Sigmoid colon (tissue), 7 donors: Measurements from ENCODE around the gene NEUROD4. TPM values are rescaled to one million over a fixed set of nuclear protein-coding genes. Genes with fewer than 3 reads are reported as not detected.

ENCODE experiments used
- DNase-seq: peaks from one replicate; pipeline ENCODE4 v3.0.0-alpha.2; 2019
- H3K27ac ChIP-seq, 4 donors: fragments of 200-600 bp; sonication (generic); one replicate each; pipeline ENCODE4 v1.5.1; 2016 to 2019; ENCODE audit warnings: mild to moderate bottlenecking in 1 of 4
- H3K27me3 ChIP-seq, 3 donors: fragments of 200-600 bp; sonication (generic); one replicate each; pipeline ENCODE4 v1.5.1; 2019; ENCODE audit warnings: mild to moderate bottlenecking in 1 of 3
- H3K36me3 ChIP-seq, 4 donors: fragments of 200-600 bp; sonication (generic); one replicate each; pipeline ENCODE4 v1.5.1; 2016 to 2019
- H3K4me1 ChIP-seq, 4 donors: fragments of 200-600 bp; sonication (generic); one replicate each; pipeline ENCODE4 v1.5.1; 2017 to 2019
- H3K4me3 ChIP-seq, 4 donors: fragments of 200-600 bp; sonication (generic); one replicate each; pipeline ENCODE4 v1.5.1; 2017 to 2019; ENCODE audit warnings: mild to moderate bottlenecking in 2 of 4, moderate library complexity in 1 of 4
- H3K9me3 ChIP-seq, 4 donors: fragments of 200-600 bp in 3 of 4; sonication (generic) in 3 of 4; one replicate each; pipeline versions ENCODE4 v1.5.1 to v1.6.1; 2013 to 2019
- CTCF ChIP-seq, 4 experiments: fragments of 450-650 bp in 3 of 4; fragments of 200-600 bp in 1 of 4; IDR thresholded peaks; one replicate each; pipeline ENCODE4 v1.5.1; 2016 to 2019; ENCODE audit warnings: antibody characterized with exemption in 4 of 4, mild to moderate bottlenecking in 3 of 4, moderate library complexity in 2 of 4
- EP300 ChIP-seq, 4 donors: sonication (generic); formaldehyde crosslinking; IDR thresholded peaks; one replicate each; pipeline ENCODE4 v1.6.1; 2017; ENCODE audit warnings: antibody characterized with exemption in 4 of 4
- POLR2A ChIP-seq, 2 donors: fragments of 450-650 bp; IDR thresholded peaks; one replicate each; pipeline ENCODE4 v1.6.1; 2016; ENCODE audit warnings: antibody characterized with exemption in 2 of 2, mild to moderate bottlenecking in 2 of 2, moderate library complexity in 2 of 2
- POLR2AphosphoS5 ChIP-seq, 4 donors: sonication (generic); formaldehyde crosslinking; IDR thresholded peaks; one replicate each; pipeline ENCODE4 v1.6.1; 2017; ENCODE audit warnings: antibody characterized with exemption in 4 of 4
- WGBS, 2 donors: extraction: QIAGEN DNeasy Blood & Tissue Kit; methylation state at CpG; one replicate each; pipeline ENCODE4 v1.1.7; 2013; 5-methylcytosine and 5-hydroxymethylcytosine counted together
- intact Hi-C: fragments of 100-400 bp; cut with DNase I; formaldehyde crosslinking; loops from one replicate; pipeline ENCODE4 v1.15.1; 2023
- polyA plus RNA-seq, 3 donors: library from polyadenylated mRNA; stranded (reverse); fragments of 200-250 nt; gene quantifications; one replicate each; pipeline ENCODE4 v1.2.3, GENCODE V29; 2013
- total RNA-seq, 4 donors: library from RNA; depleted of rRNA; stranded (reverse); fragments of >200 nt; gene quantifications; one replicate each; pipeline ENCODE4 v1.1.0, GENCODE V29; 2016
- donor health status: healthy with polysubstance abuse.
- donor health status: Bipolar disorder and iron deficiency.
- donor health status: healthy.

NEUROD4 gene
- total and polyA plus RNA-seq, 7 donors: not detected

DNA sequence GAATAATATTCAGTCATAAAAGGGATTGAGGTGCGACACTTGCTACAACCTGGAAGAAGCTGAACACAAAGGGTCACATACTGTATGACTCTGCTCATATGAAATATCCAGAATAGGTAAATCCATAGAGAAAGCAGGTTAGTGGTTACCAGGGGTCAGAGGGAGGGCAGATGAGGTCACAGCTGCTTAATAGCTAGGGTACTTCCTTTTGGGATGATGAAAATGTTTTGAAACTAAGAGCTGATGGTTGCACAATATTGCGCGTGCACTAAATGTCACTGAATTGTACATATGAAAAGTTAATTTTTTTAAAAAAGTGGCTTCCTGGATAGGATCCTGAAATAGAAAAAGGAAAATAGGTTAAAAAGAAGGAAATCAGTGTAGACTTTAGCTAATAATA, 23.8 kb downstream of the NEUROD4 start:
- no peak for DNase-seq
- intact Hi-C loops: no loop called here
- no peaks in the 10 kb centered on the region for H3K9me3 ChIP-seq
- 89 to 91% methylated on average over 3 of the region's 3 CpGs for WGBS, 2 donors
- H3K4me1 ChIP-seq: no peaks in the 10 kb centered on the region
- peaks cover 0 to 3% (median 0%) of the 10 kb centered on the region in 3 donors for H3K27me3 ChIP-seq
- H3K27ac ChIP-seq: no peak overlapping the region
- no peak overlapping the region for H3K4me3 ChIP-seq
- no peaks in the 10 kb centered on the region for H3K36me3 ChIP-seq
- no peak for TF ChIP-seq EP300 (IDR thresholded peaks at IDR 0.05)
- no peak for TF ChIP-seq POLR2AphosphoS5 (IDR thresholded peaks at IDR 0.05)

DNA sequence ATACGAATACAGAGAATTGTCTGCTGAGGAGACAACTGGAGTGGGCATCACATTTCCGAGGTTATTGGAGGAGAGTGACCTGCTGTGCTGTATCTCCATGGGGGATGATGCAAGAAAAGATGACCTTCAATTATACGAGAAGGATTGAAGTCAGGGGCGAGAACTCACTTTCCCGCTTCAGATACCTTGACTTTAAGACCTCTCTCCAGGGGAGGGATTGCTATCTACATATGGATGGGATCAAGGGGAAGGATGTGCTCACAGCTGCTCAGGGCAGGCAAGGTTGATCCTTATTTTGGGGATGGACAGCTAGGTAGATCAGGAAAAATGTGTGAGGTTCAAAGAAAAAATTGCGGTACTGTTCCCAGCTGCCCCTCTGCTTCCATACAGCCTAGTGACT, 24.4 kb downstream of the NEUROD4 start:
- DNase-seq: no peak
- Histone ChIP-seq H3K27me3 (peaks cover 0 to 2% (median 0%) of the 10 kb centered on the region in 3 donors), H3K4me3 (no peak overlapping the region), H3K4me1 (no peaks in the 10 kb centered on the region), H3K9me3 (no peaks in the 10 kb centered on the region), H3K36me3 (no peaks in the 10 kb centered on the region), H3K27ac (no peak overlapping the region)
- TF ChIP-seq POLR2AphosphoS5 (IDR thresholded peaks at IDR 0.05): no peak
- no peak for TF ChIP-seq POLR2A (IDR thresholded peaks at IDR 0.05)
- no peak for TF ChIP-seq CTCF (IDR thresholded peaks at IDR 0.05)
- TF ChIP-seq EP300 (IDR thresholded peaks at IDR 0.05): no peak
- 69 to 72% methylated on average over 6 of the region's 6 CpGs for WGBS, 2 donors
- intact Hi-C loops: no loop called here

DNA sequence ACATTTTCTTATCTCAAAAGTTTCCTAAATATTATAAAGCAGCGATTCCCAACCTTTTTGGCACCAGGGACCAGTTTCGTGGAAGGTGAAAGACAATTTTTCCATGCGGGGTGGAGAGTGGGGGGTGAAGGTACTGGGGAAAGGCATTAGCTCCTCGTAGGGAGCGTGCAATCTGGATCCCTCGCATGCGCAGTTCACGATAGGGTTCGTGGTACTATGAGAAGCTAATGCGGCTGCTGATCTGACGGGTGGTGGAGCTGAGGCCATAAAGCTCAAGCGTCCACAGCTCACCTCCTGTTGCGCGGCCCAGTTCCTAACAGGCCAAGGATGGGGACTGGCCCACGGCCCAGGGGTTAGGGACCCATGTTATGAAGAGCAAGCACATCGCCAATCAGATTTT, 29.9 kb downstream of the NEUROD4 start:
- Histone ChIP-seq H3K27ac (no peak overlapping the region), H3K27me3 (no peaks in the 10 kb centered on the region), H3K9me3 (no peaks in the 10 kb centered on the region), H3K36me3 (no peaks in the 10 kb centered on the region), H3K4me1 (no peaks in the 10 kb centered on the region), H3K4me3 (no peak overlapping the region)
- intact Hi-C loops: no loop called here
- 87 to 91% methylated on average over 16 of the region's 16 CpGs for WGBS, 2 donors
- no peak for TF ChIP-seq CTCF (IDR thresholded peaks at IDR 0.05)
- TF ChIP-seq POLR2AphosphoS5 (IDR thresholded peaks at IDR 0.05): no peak
- no peak for TF ChIP-seq POLR2A (IDR thresholded peaks at IDR 0.05)
- no peak for TF ChIP-seq EP300 (IDR thresholded peaks at IDR 0.05)
- DNase-seq: no peak

GRCh38 chr12:55051197-55051947, 31.6 kb downstream of the NEUROD4 start:
- no peak for TF ChIP-seq CTCF (IDR thresholded peaks at IDR 0.05)
- no peak for TF ChIP-seq POLR2A (IDR thresholded peaks at IDR 0.05)
- TF ChIP-seq EP300 (IDR thresholded peaks at IDR 0.05): no peak
- TF ChIP-seq POLR2AphosphoS5 (IDR thresholded peaks at IDR 0.05): no peak
- no peaks in the 10 kb centered on the region for H3K4me1 ChIP-seq
- H3K27me3 ChIP-seq: no peaks in the 10 kb centered on the region
- intact Hi-C loops: no loop called here
- H3K36me3 ChIP-seq: no peaks in the 10 kb centered on the region
- no peak overlapping the region for H3K4me3 ChIP-seq
- DNase-seq: no peak
- H3K27ac ChIP-seq: no peak overlapping the region
- 48 to 72% methylated on average over 7 of the region's 7 CpGs for WGBS, 2 donors
- H3K9me3 ChIP-seq: no peaks in the 10 kb centered on the region

DNA sequence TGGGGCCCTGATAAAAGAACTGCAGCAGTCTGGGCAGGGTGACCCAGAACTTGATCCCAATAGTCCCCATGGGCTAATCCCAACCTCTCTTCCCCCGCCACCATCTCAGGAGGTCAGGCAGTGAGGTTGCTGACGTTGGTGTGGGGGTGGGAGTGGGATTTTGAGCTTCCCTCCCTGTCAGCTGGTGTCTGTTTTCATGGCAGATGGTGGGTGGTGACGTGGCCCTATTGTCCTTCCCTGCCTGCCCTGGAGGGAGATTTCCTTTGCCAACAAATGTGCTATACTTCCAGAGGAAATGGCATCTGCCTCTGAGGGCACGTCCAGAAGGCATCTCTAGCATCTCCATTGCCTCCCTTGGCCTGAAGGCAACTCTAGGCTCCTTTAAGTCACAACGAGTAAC, 37.7 kb downstream of the NEUROD4 start:
- no peaks in the 10 kb centered on the region for H3K9me3 ChIP-seq
- no peaks in the 10 kb centered on the region for H3K27me3 ChIP-seq
- TF ChIP-seq POLR2A (IDR thresholded peaks at IDR 0.05) (no peak), CTCF (IDR thresholded peaks at IDR 0.05) (no peak), EP300 (IDR thresholded peaks at IDR 0.05) (no peak)
- H3K4me3 ChIP-seq: no peak overlapping the region
- intact Hi-C loops: no loop called here
- no peaks in the 10 kb centered on the region for H3K4me1 ChIP-seq
- WGBS, 2 donors: 45 to 67% methylated on average over 5 of the region's 5 CpGs
- DNase-seq: no peak
- H3K36me3 ChIP-seq: no peaks in the 10 kb centered on the region
- H3K27ac ChIP-seq: no peak overlapping the region
